Measurements from ENCODE around the gene CNTN4. TPM values are rescaled to one million over a fixed set of nuclear protein-coding genes. Genes with fewer than 3 reads are reported as not detected.

Gene CNTN4
- total RNA-seq, 4 donors from 2014 or later, result 6.6 to 10.7 (median 9.7) TPM

DNA sequence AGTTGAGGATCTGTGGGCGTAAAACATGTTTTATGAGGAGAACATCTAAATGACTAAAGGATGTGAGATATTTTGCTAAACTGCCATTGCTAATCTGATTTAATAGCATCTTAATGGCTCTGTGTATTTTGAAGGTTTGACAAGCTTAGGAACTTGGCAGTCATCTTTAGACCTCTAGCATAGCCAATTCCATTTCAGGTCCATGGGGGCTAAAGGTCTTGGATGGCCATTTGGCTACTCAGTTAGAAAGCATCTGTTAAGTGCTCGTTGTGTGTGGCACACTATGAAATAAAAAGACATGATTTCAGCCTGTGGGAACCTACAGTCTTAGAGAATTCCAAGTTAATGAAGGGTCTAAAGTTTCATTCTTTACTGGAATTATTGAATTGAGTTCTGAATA lies 775.3 kb downstream of the CNTN4 start:
- intact Hi-C loops (cut with DNase I), result no loop called here
- DNase-seq (ENCODE audit: extremely low spot score), result no peak
- H3K27me3 ChIP-seq, result no peaks in the 10 kb centered on the region
- H3K27ac ChIP-seq (replicated peaks in 1 of 4), result no peak overlapping the region
- no peaks in the 10 kb centered on the region for H3K9me3 ChIP-seq
- H3K4me1 ChIP-seq, result peaks cover 0 to 6% (median 0%) of the 10 kb centered on the region in 4 donors
- WGBS, result 73% methylated on average over 2 of the region's 2 CpGs
- no peak overlapping the region for H3K4me3 ChIP-seq
- TF ChIP-seq POLR2A (IDR thresholded peaks at IDR 0.05; ENCODE audit: low read depth) (no peak), EP300 (IDR thresholded peaks at IDR 0.05) (no peak)
- H3K36me3 ChIP-seq, result no peaks in the 10 kb centered on the region

DNA sequence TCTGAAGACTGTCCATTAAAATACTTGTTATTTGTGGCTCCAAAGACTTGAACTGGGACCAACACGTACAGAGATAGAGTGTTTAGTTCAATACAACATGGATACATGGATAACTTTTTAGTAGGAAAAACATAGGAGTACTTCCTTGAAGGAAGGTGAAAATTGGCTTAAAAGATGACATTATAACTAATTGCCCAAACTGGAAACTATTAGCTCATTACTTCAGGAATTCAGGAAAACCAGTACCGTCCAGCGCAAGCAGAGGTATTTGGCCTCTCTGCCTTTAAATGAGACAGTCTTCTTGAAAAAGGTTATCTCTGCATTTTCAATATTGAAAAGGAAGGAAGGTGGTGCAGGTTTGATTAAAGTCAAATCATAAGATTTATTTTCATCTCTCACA lies 777.0 kb downstream of the CNTN4 start:
- TF ChIP-seq CTCF (IDR thresholded peaks at IDR 0.05), result no peak
- no peak for TF ChIP-seq POLR2A (IDR thresholded peaks at IDR 0.05; ENCODE audit: low read depth)
- TF ChIP-seq EP300 (IDR thresholded peaks at IDR 0.05), result no peak
- no peak for TF ChIP-seq POLR2AphosphoS5 (IDR thresholded peaks at IDR 0.05)
- Histone ChIP-seq H3K27me3 (no peaks in the 10 kb centered on the region), H3K36me3 (no peaks in the 10 kb centered on the region), H3K4me3 (no peak overlapping the region), H3K27ac (replicated peaks in 1 of 4) (no peak overlapping the region), H3K4me1 (peaks cover 0 to 2% (median 0%) of the 10 kb centered on the region in 4 donors), H3K9me3 (no peaks in the 10 kb centered on the region)
- intact Hi-C loops (cut with DNase I), result no loop called here
- no peak for DNase-seq (ENCODE audit: extremely low spot score)
- 72% methylated on average over 3 of the region's 3 CpGs for WGBS

- no peaks in the 10 kb centered on the region for H3K4me1 ChIP-seq
- H3K27me3 ChIP-seq, result no peaks in the 10 kb centered on the region
- 71% methylated on average over 2 of the region's 2 CpGs for WGBS
- H3K36me3 ChIP-seq, result no peaks in the 10 kb centered on the region
- no peak for TF ChIP-seq POLR2A (IDR thresholded peaks at IDR 0.05; ENCODE audit: low read depth)
- no peak for TF ChIP-seq CTCF (IDR thresholded peaks at IDR 0.05)
- no peak for TF ChIP-seq EP300 (IDR thresholded peaks at IDR 0.05)
- TF ChIP-seq POLR2AphosphoS5 (IDR thresholded peaks at IDR 0.05), result no peak
- H3K27ac ChIP-seq (replicated peaks in 1 of 4), result no peak overlapping the region
- no peak for DNase-seq (ENCODE audit: extremely low spot score)
- H3K9me3 ChIP-seq, result no peaks in the 10 kb centered on the region
- intact Hi-C loops (cut with DNase I), result no loop called here
- no peak overlapping the region for H3K4me3 ChIP-seq
These were observed 777.7 kb downstream of the CNTN4 start for GRCh38 chr3:2876362-2876761.

- 100% methylated on average over 2 of the region's 2 CpGs for WGBS
- no peak for DNase-seq (ENCODE audit: extremely low spot score)
- Histone ChIP-seq H3K9me3 (no peaks in the 10 kb centered on the region), H3K36me3 (no peaks in the 10 kb centered on the region), H3K27ac (replicated peaks in 1 of 4) (no peak overlapping the region), H3K27me3 (no peaks in the 10 kb centered on the region), H3K4me1 (no peaks in the 10 kb centered on the region), H3K4me3 (no peak overlapping the region)
- no peak for TF ChIP-seq POLR2AphosphoS5 (IDR thresholded peaks at IDR 0.05)
- TF ChIP-seq EP300 (IDR thresholded peaks at IDR 0.05), result no peak
- no peak for TF ChIP-seq CTCF (IDR thresholded peaks at IDR 0.05)
- no peak for TF ChIP-seq POLR2A (IDR thresholded peaks at IDR 0.05; ENCODE audit: low read depth)
- intact Hi-C loops (cut with DNase I), result no loop called here
These were observed 780.4 kb downstream of the CNTN4 start for GRCh38 chr3:2879023-2879422.

DNA sequence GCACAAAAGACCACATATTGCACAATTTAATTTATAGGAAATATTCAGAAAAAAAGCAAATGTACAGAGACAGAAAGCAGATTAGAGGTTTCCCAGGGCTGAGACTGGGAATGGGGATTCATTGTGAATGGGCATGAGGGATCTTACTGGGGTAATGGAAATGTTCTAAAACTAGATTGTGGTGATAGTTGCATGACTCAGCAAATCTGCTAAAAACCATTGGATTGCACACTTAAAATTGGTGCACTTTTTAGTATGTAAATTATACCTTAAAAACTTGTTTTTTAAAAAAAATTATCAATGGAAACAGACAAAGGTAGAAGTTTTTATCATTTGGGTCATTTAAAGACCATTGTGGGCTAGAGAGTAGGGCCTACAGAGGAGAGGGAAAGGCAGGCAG lies 780.9 kb downstream of the CNTN4 start:
- Histone ChIP-seq H3K4me1 (no peaks in the 10 kb centered on the region), H3K4me3 (no peak overlapping the region), H3K36me3 (no peaks in the 10 kb centered on the region), H3K27me3 (no peaks in the 10 kb centered on the region), H3K9me3 (no peaks in the 10 kb centered on the region), H3K27ac (replicated peaks in 1 of 4) (no peak overlapping the region)
- intact Hi-C loops (cut with DNase I), result no loop called here
- DNase-seq (ENCODE audit: extremely low spot score), result no peak
- TF ChIP-seq POLR2A (IDR thresholded peaks at IDR 0.05; ENCODE audit: low read depth) (no peak), POLR2AphosphoS5 (IDR thresholded peaks at IDR 0.05) (no peak), CTCF (IDR thresholded peaks at IDR 0.05) (no peak), EP300 (IDR thresholded peaks at IDR 0.05) (no peak)
